HUES64 (cell line): ENCODE measurements around the gene MYMK.

Source experiments
- H3K27ac ChIP-seq: 2 replicates; pipeline ENCODE4 v1.7.0; 2013; ENCODE audit warnings: low read depth, low read length, inconsistent platforms
- H3K27me3 ChIP-seq: 2 replicates; pipeline ENCODE4 v1.6.1; 2013; ENCODE audit warnings: mild to moderate bottlenecking, low read length; ENCODE audit not compliant: insufficient read depth
- H3K36me3 ChIP-seq: 2 replicates; pipeline ENCODE4 v1.6.1; 2013; ENCODE audit warnings: mild to moderate bottlenecking, low read length; ENCODE audit not compliant: insufficient read depth
- H3K4me1 ChIP-seq: 2 replicates; pipeline ENCODE4 v1.6.1; 2013; ENCODE audit warnings: mild to moderate bottlenecking, low read length, moderate library complexity; ENCODE audit not compliant: insufficient read depth
- H3K4me3 ChIP-seq: 2 replicates; pipeline ENCODE4 v1.5.1; 2013; ENCODE audit warnings: mild to moderate bottlenecking, low read length, moderate library complexity
- H3K9ac ChIP-seq: 2 replicates; pipeline ENCODE4 v1.6.1; 2013; ENCODE audit warnings: mild to moderate bottlenecking, low read depth, low read length
- H3K9me3 ChIP-seq: 2 replicates; pipeline ENCODE4 v1.6.1; 2013; ENCODE audit warnings: low read depth, low read length; ENCODE audit not compliant: insufficient read depth
- WGBS: fragments of 150-250, 120-280 bp; methylation state at CpG from one replicate; pipeline ENCODE4 v1.1.7; 2013; ENCODE audit warnings: missing lambda C conversion rate; 5-methylcytosine and 5-hydroxymethylcytosine counted together

Gene MYMK

GRCh38 chr9:133506653-133507038, 18.1 kb downstream of the MYMK start:
- no peak overlapping the region for H3K27ac ChIP-seq
- peaks cover 12% of the 10 kb centered on the region for H3K4me1 ChIP-seq
- no peaks in the 10 kb centered on the region for H3K36me3 ChIP-seq
- peaks cover 9% of the 10 kb centered on the region for H3K9me3 ChIP-seq
- 93% methylated on average over 18 of the region's 18 CpGs for WGBS
- H3K27me3 ChIP-seq = no peaks in the 10 kb centered on the region
- H3K9ac ChIP-seq = no peak overlapping the region
- no peak overlapping the region for H3K4me3 ChIP-seq

GRCh38 chr9:133505901-133506652, 18.7 kb downstream of the MYMK start:
- no peak overlapping the region for H3K4me3 ChIP-seq
- H3K27me3 ChIP-seq = no peaks in the 10 kb centered on the region
- H3K4me1 ChIP-seq = peaks cover 12% of the 10 kb centered on the region
- H3K27ac ChIP-seq = no peak overlapping the region
- peaks cover 9% of the 10 kb centered on the region for H3K9me3 ChIP-seq
- no peaks in the 10 kb centered on the region for H3K36me3 ChIP-seq
- no peak overlapping the region for H3K9ac ChIP-seq
- 93% methylated on average over 23 of the region's 23 CpGs for WGBS

- Histone ChIP-seq H3K27ac (no peak overlapping the region), H3K4me1 (peaks cover 12% of the 10 kb centered on the region), H3K9ac (no peak overlapping the region), H3K36me3 (no peaks in the 10 kb centered on the region), H3K27me3 (no peaks in the 10 kb centered on the region), H3K9me3 (peaks cover 9% of the 10 kb centered on the region), H3K4me3 (no peak overlapping the region)
- 90% methylated on average over 13 of the region's 13 CpGs for WGBS
Observed at GRCh38 chr9:133505186-133505830, 19.5 kb downstream of the MYMK start.

DNA sequence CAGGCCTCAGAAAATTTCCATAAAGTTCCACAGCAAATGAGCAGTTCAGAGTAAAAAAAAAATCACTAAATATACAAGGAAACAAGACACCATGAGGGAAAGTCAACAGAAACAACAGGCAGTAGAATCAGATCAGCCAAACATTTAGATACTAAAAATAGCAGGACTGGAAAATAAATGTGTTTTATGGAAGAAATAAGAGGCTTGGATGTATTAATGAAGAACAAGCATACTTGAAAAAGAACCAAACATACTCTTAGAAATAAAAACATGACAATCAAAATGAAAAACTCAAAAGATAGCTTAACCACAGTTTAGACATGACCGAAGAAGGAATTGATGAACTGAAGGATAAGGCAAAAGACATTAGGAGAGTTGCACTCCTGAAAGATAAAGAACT, 22.6 kb downstream of the MYMK start:
- Histone ChIP-seq H3K9me3 (peaks cover 9% of the 10 kb centered on the region), H3K9ac (no peak overlapping the region), H3K36me3 (no peaks in the 10 kb centered on the region), H3K4me3 (no peak overlapping the region), H3K27me3 (no peaks in the 10 kb centered on the region), H3K27ac (no peak overlapping the region), H3K4me1 (no peaks in the 10 kb centered on the region)
- WGBS = 98% methylated on average over 1 of the region's 1 CpG

GRCh38 chr9:133499892-133500270, 24.9 kb downstream of the MYMK start:
- no peaks in the 10 kb centered on the region for H3K27me3 ChIP-seq

DNA sequence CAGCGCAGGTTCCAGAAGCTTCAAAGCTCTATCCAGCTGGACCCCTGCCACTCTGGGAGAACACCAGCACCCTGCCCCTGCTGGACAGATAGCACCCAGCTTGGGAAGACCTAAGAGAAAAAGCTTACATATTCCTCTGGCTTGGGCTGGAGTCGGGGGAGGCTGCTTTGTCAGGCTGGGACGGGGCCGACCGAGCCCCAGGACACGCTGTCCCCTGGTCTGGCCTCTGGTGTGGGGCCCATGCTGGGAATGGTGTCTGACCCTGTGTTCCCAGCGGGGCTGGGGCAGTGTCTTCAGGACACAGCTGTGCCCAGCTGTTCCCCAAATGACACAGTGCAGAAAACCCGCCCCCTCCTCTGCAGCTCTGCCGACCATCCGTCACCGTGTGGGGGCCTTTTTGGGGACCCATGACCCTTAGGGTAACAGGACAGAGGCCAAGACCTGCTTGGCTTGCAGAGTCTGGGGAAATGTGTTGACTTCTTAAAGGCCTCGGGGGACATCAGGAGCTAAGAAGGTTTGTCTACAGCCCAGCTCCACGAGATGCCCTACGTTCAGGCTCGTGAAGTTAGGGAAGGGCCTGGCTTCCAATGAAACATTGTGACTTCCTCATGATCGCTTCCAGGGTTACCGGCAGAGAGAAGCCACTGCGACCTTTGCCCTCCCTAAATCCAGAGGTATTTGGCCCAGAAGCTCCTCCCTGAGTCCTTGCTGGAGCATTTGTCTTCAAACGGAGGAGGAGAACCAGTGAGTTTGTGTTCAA, 25.4 kb downstream of the MYMK start:
- WGBS = 90% methylated on average over 19 of the region's 19 CpGs
- H3K9me3 ChIP-seq = peaks cover 9% of the 10 kb centered on the region
- H3K4me1 ChIP-seq = no peaks in the 10 kb centered on the region
- no peaks in the 10 kb centered on the region for H3K36me3 ChIP-seq
- no peaks in the 10 kb centered on the region for H3K27me3 ChIP-seq
- no peak overlapping the region for H3K27ac ChIP-seq
- H3K4me3 ChIP-seq = no peak overlapping the region
- H3K9ac ChIP-seq = no peak overlapping the region

More at GRCh38 chr9:133499892-133500270, 24.9 kb downstream of the MYMK start:
- Histone ChIP-seq H3K9me3 (peaks cover 9% of the 10 kb centered on the region), H3K4me1 (no peaks in the 10 kb centered on the region), H3K9ac (no peak overlapping the region), H3K4me3 (no peak overlapping the region), H3K27ac (no peak overlapping the region), H3K36me3 (no peaks in the 10 kb centered on the region)
- 92% methylated on average over 12 of the region's 12 CpGs for WGBS

- Histone ChIP-seq H3K4me1 (no peaks in the 10 kb centered on the region), H3K9ac (no peak overlapping the region), H3K27me3 (no peaks in the 10 kb centered on the region), H3K4me3 (no peak overlapping the region), H3K36me3 (no peaks in the 10 kb centered on the region), H3K9me3 (peaks cover 4% of the 10 kb centered on the region), H3K27ac (no peak overlapping the region)
- 89% methylated on average over 35 of the region's 35 CpGs for WGBS
Observed at GRCh38 chr9:133496861-133497842, 27.6 kb downstream of the MYMK start.

DNA sequence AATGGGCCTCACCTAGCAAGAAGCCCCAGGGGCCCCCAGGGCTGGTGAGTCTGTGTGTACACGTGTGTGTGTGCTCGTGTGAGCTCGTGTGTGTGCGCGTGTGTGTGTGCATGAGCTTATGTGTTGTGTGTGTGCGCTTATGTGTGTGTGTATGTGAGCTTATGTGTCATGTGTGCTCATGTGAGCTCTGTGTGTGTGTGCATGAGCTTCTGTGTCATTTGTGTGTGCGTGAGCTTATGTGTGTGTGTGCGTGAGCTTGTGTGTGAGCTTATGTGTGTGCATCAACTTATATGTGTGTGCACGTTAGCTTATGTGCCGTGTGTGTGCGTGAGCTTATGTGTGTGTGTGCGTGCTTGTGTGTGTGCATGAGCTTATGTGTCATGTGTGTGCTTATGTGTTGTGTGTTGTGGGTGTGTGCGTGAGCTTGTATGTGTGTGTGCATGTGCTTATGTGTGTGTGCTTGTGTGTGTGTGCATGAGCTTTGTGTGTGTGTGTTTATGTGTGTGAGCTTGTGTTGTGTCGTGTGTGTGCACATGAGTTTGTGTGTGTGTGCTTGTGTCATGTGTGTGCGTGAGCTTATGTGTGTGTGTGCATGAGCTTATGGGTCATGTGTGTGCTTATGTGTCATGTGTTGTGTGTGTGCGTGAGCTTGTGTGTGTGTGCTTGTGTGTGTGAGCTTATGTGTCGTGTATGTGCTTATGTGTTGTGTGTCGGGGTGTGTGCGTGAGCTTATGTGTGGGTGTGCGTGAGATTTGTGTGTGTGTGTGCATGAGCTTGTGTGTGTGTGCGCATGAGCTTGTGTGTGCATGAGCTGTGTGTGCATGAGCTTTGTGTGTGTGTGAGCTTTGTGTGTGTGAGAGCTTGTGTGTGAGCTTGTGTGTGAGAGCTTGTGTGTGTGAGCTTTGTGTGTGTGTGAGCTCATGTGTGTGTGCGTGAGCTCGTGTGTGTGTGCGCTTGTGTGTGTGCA, 29.1 kb downstream of the MYMK start:
- Histone ChIP-seq H3K36me3 (no peaks in the 10 kb centered on the region), H3K9me3 (no peaks in the 10 kb centered on the region), H3K4me1 (no peaks in the 10 kb centered on the region), H3K4me3 (no peak overlapping the region), H3K27ac (no peak overlapping the region), H3K27me3 (no peaks in the 10 kb centered on the region), H3K9ac (no peak overlapping the region)
- 93% methylated on average over 24 of the region's 24 CpGs for WGBS

DNA sequence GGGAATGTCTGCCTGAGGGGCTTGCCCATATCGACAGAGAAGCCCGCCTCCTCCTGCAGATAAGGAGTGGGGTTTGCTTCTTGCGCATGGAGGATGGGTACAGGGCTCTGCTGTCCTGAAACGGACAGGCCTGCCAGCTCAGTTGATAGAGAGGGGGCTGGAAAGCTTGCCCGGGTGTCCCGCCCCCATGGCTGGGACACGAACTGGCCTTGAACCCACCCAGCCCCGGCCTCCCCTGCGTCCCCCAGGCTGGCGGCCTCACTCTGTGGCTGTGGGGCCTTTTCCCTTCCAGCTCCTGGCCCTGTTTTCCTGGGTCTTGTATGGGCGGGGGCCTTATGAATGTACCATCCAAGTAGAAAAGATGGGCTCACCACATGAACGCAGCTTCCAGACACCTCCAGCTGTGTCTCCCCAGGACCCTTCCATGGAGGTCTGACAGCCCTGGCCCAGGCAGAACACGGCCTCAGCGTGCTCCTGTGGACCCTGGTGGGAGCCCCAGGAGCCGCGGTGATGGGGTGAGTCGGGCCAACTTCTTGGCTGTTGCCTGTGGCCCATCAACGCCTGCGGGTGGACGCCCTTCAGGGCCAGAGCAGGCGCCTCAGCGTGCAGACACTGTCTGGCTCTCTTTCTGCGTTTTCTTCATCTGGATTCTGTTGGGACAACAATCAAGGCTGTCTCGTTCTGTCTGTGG, 30.0 kb downstream of the MYMK start:
- no peaks in the 10 kb centered on the region for H3K4me1 ChIP-seq
- H3K4me3 ChIP-seq = no peak overlapping the region
- 90% methylated on average over 24 of the region's 24 CpGs for WGBS
- H3K27me3 ChIP-seq = no peaks in the 10 kb centered on the region
- no peaks in the 10 kb centered on the region for H3K9me3 ChIP-seq
- H3K9ac ChIP-seq = no peak overlapping the region
- no peak overlapping the region for H3K27ac ChIP-seq
- no peaks in the 10 kb centered on the region for H3K36me3 ChIP-seq
